Fibroblast of lung (primary cell): Measurements from ENCODE around the gene KL. TPM values are rescaled to one million over a fixed set of nuclear protein-coding genes. Genes with fewer than 3 reads are reported as not detected.

ENCODE experiments used
- DNase-seq, 2 donors: peaks; one replicate each; pipeline versions ENCODE4 v3.0.0 to v3.0.0-alpha.2; 2010; ENCODE audit warnings: low read depth in 2 of 2
- H2AFZ ChIP-seq: 2 replicates; pipeline ENCODE4 v1.5.1; 2012; ENCODE audit warnings: low read length, control low read depth, inconsistent platforms
- H3K27ac ChIP-seq: 2 replicates; pipeline ENCODE4 v1.5.1; 2011; ENCODE audit warnings: low read length, control low read depth; ENCODE audit not compliant: insufficient read depth
- H3K27me3 ChIP-seq: 2 replicates; pipeline ENCODE4 v1.5.1; 2011; ENCODE audit warnings: mild to moderate bottlenecking, low read length; ENCODE audit not compliant: control insufficient read depth, insufficient read depth
- H3K36me3 ChIP-seq: 2 replicates; pipeline ENCODE4 v1.5.1; 2011; ENCODE audit warnings: low read length; ENCODE audit not compliant: control insufficient read depth, insufficient read depth
- H3K4me1 ChIP-seq: 2 replicates; pipeline ENCODE4 v1.5.1; 2011; ENCODE audit warnings: low read length; ENCODE audit not compliant: control insufficient read depth, insufficient read depth; ENCODE audit errors: extremely low read depth
- H3K4me2 ChIP-seq: 2 replicates; pipeline ENCODE4 v1.5.1; 2011; ENCODE audit warnings: low read length, control low read depth; ENCODE audit not compliant: insufficient read depth; ENCODE audit errors: extremely low read depth
- H3K4me3 ChIP-seq, 4 experiments: fragments of 200-600 bp in 1 of 4; sonication (generic) in 1 of 4; replicated peaks in 1 of 4; 2 replicates each; pipeline ENCODE4 v1.5.1; 2011 to 2016; ENCODE audit warnings: low read length in 4 of 4, low read depth in 3 of 4, mild to moderate bottlenecking in 3 of 4, control low read depth in 2 of 4, inconsistent platforms in 1 of 4, mixed read lengths in 1 of 4; ENCODE audit not compliant: insufficient read depth in 1 of 4; ENCODE audit errors: control extremely low read depth in 1 of 4
- H3K79me2 ChIP-seq: 2 replicates; pipeline ENCODE4 v1.5.1; 2012; ENCODE audit warnings: mild to moderate bottlenecking, low read length, inconsistent platforms; ENCODE audit not compliant: control insufficient read depth, insufficient read depth
- H3K9ac ChIP-seq: 2 replicates; pipeline ENCODE4 v1.5.1; 2011; ENCODE audit warnings: mild to moderate bottlenecking, low read length, control low read depth; ENCODE audit not compliant: insufficient read depth
- H3K9me3 ChIP-seq: 2 replicates; pipeline ENCODE4 v1.5.1; 2012; ENCODE audit warnings: low read depth, low read length; ENCODE audit not compliant: control insufficient read depth, insufficient read depth
- H4K20me1 ChIP-seq: 2 replicates; pipeline ENCODE4 v1.5.1; 2011; ENCODE audit warnings: low read length; ENCODE audit not compliant: control insufficient read depth, insufficient read depth; ENCODE audit errors: extremely low read depth
- EZH2 ChIP-seq: IDR thresholded peaks from 2 replicates; pipeline ENCODE4 v1.5.1; 2012; ENCODE audit warnings: low read length, control low read depth, mild to moderate bottlenecking; ENCODE audit errors: missing control alignments
- polyA plus RNA-seq, 2 donors: library from polyadenylated mRNA; depleted of rRNA in 1 of 2; stranded (reverse) in 1 of 2; unstranded in 1 of 2; fragments of >200 nt; gene quantifications; 2 replicates each; pipeline ENCODE4 v1.2.1, GENCODE V29; 2011 to 2012; ENCODE audit warnings: missing spikeins in 1 of 2
- total RNA-seq: library from RNA; depleted of rRNA; stranded (reverse); fragments of >200 nt; gene quantifications from 2 replicates; pipeline ENCODE4 v1.2.1, GENCODE V29; 2014
- TF ChIP-seq, protein P1 (sequence below), 2 donors: IDR thresholded peaks in 1 of 2; conservative IDR thresholded peaks in 1 of 2; 1 replicate in 1 of 2; 2 replicates in 1 of 2; pipeline ENCODE4 v1.5.1; 2011 to 2012; ENCODE audit warnings: low read length in 2 of 2, control low read depth in 1 of 2, inconsistent platforms in 1 of 2, low read depth in 1 of 2, mild to moderate bottlenecking in 1 of 2

KL gene
- total and polyA plus RNA-seq, 2 donors (not counting 1 experiment from before 2014, with no cell fraction given) = 0.17 TPM; not detected in 1

DNA sequence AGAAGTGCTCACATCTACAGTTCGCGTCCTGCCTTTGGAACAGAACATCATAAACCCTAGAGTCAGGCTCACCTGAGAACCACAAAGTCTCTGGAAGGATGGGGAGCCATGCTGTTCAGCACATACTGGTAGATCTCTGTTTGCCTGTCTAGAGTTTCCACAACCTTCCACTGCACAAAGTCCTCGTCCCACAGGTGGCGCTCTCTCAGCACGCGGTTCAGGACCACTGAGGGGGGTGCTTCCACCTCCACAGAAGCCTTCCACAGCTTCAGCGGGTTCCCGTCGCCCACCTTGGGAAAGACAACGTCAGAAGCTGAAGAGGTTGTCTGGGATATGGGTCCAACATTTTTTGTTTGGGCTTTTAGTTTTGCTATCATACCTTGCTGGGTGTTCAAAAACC is 93.6 kb downstream of the KL start:
- peaks cover 1% of the 10 kb centered on the region for H3K79me2 ChIP-seq
- H3K4me1 ChIP-seq = peaks cover 47% of the 10 kb centered on the region
- H4K20me1 ChIP-seq = no peaks in the 10 kb centered on the region
- H2AFZ ChIP-seq = no peak overlapping the region
- no peak for DNase-seq
- no peak overlapping the region for H3K4me2 ChIP-seq
- H3K27ac ChIP-seq = peak overlapping the region; percentile 55
- H3K36me3 ChIP-seq = peaks cover 26% of the 10 kb centered on the region
- TF ChIP-seq, protein P1, sequence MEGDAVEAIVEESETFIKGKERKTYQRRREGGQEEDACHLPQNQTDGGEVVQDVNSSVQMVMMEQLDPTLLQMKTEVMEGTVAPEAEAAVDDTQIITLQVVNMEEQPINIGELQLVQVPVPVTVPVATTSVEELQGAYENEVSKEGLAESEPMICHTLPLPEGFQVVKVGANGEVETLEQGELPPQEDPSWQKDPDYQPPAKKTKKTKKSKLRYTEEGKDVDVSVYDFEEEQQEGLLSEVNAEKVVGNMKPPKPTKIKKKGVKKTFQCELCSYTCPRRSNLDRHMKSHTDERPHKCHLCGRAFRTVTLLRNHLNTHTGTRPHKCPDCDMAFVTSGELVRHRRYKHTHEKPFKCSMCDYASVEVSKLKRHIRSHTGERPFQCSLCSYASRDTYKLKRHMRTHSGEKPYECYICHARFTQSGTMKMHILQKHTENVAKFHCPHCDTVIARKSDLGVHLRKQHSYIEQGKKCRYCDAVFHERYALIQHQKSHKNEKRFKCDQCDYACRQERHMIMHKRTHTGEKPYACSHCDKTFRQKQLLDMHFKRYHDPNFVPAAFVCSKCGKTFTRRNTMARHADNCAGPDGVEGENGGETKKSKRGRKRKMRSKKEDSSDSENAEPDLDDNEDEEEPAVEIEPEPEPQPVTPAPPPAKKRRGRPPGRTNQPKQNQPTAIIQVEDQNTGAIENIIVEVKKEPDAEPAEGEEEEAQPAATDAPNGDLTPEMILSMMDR (conservative IDR thresholded peaks at IDR 0.05 in 1 of 2, IDR thresholded peaks at IDR 0.05 in 1 of 2; ENCODE audit: low read depth in 1 of 2, low read length in 2 of 2) = peak; percentile 6 to 29
- no peak for TF ChIP-seq EZH2
- H3K9ac ChIP-seq = no peak overlapping the region
- no peak overlapping the region for H3K4me3 ChIP-seq
- no peaks in the 10 kb centered on the region for H3K27me3 ChIP-seq
- no peaks in the 10 kb centered on the region for H3K9me3 ChIP-seq

DNA sequence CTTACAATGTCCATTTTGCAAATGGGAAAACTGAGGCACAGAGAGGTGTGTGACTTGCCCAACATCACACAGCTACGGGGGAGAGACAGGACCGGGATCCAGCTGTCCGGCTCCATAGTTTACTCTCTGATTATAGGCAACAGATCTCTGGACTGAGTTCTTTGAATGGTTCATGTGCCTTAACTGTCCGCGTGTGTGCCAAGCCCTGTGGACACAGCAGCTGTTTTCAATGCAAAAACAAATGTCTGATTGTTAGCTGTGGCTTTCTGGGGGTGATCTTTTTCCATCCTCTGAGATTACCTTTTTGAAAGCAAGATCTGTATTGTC is 94.1 kb downstream of the KL start:
- no peak overlapping the region for H2AFZ ChIP-seq
- no peak overlapping the region for H3K9ac ChIP-seq
- H4K20me1 ChIP-seq = no peaks in the 10 kb centered on the region
- H3K79me2 ChIP-seq = peaks cover 1% of the 10 kb centered on the region
- H3K36me3 ChIP-seq = peaks cover 26% of the 10 kb centered on the region
- TF ChIP-seq, protein P1 (conservative IDR thresholded peaks at IDR 0.05 in 1 of 2, IDR thresholded peaks at IDR 0.05 in 1 of 2; ENCODE audit: low read depth in 1 of 2, low read length in 2 of 2) = no peak
- no peak for TF ChIP-seq EZH2
- H3K9me3 ChIP-seq = no peaks in the 10 kb centered on the region
- H3K27me3 ChIP-seq = no peaks in the 10 kb centered on the region
- DNase-seq = no peak
- H3K4me3 ChIP-seq = no peak overlapping the region
- H3K4me1 ChIP-seq = peaks cover 47% of the 10 kb centered on the region
- H3K27ac ChIP-seq = peak overlapping the region; percentile 63
- H3K4me2 ChIP-seq = no peak overlapping the region

DNA sequence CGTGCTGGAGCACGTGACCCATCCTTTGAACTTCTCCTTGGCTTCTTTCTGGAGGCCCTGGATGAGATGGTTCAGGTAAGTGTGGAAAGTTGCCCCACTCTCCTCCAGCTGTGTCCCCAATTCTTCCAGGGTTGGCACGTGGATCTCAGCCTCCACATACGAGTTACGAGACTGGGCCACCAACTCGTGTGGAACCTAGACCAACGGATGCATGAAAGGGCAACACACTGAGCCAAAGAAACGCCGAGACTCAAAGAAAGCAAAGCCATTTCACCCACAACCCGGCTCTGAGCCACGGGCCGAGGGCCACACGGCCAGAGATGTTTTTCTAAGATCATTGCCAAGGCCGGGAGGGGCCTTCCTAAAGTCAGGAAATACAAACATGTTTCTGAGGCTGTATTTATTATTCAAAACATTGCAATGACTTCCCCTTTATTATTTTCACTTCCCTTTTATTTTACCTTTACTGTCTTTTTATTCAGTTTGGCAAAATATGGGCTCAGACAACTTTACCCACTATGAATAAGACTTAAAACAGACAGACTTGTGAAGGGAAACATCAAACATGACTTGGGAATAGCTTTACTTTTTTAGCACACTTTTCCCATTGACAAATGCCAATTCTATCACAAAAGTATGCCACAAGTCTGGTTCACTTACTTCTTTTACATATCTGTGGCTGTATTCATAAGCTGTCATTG is 94.6 kb downstream of the KL start:
- H3K27me3 ChIP-seq = no peaks in the 10 kb centered on the region
- peak; percentile 71 to 75 for DNase-seq
- peak overlapping the region; percentile 18 for H3K4me2 ChIP-seq
- H3K27ac ChIP-seq = peak overlapping the region; percentile 63
- H3K9ac ChIP-seq = no peak overlapping the region
- no peak overlapping the region for H3K4me3 ChIP-seq
- peaks cover 26% of the 10 kb centered on the region for H3K36me3 ChIP-seq
- no peaks in the 10 kb centered on the region for H4K20me1 ChIP-seq
- no peak overlapping the region for H2AFZ ChIP-seq
- peaks cover 1% of the 10 kb centered on the region for H3K79me2 ChIP-seq
- H3K4me1 ChIP-seq = peaks cover 47% of the 10 kb centered on the region
- TF ChIP-seq, protein P1 (conservative IDR thresholded peaks at IDR 0.05 in 1 of 2, IDR thresholded peaks at IDR 0.05 in 1 of 2; ENCODE audit: low read depth in 1 of 2, low read length in 2 of 2) = no peak
- H3K9me3 ChIP-seq = no peaks in the 10 kb centered on the region
